ENCODE data around the gene ZNF382. TPM values are rescaled to one million over a fixed set of nuclear protein-coding genes. Genes with fewer than 3 reads are reported as not detected.

ZNF382 gene
- total RNA-seq, 1 experiment from 2014 or later: 0.55 TPM

- intact Hi-C loops (cut with micrococcal nuclease; ENCODE audit: unreplicated experiment): loop anchor here (1.0 to 5.0 kb wide), 3 partner anchors 21 to 106 kb away; partner anchors contain the start of genes ZNF529, ZNF567 and ZNF850
- Histone ChIP-seq H3K36me3 (ENCODE audit: low read depth) (peaks cover 28% of the 10 kb centered on the region; the same call in 1 of the 2 replicates), H3K9me2 (ENCODE audit: insufficient read depth) (no peaks in the 10 kb centered on the region), H3K4me2 (peak overlapping the region; percentile 89), H3K79me2 (ENCODE audit: low read depth) (peaks cover 38% of the 10 kb centered on the region), H3K27ac (no peak overlapping the region), H3F3A (ENCODE audit: insufficient read depth, low read depth) (0 out of 2 replicates have a peak, but pooled peaks cover 4% of the 10 kb centered on the region), H4K20me1 (ENCODE audit: insufficient read depth) (no peaks in the 10 kb centered on the region), H3K4me1 (replicated peaks; ENCODE audit: insufficient read depth) (0 out of 2 replicates have a peak, but pooled peaks cover 5% of the 10 kb centered on the region), H3K9me3 (ENCODE audit: insufficient read depth, low read depth) (peaks cover 32% of the 10 kb centered on the region), H3K4me3 (peak overlapping the region; percentile 79), H2AFZ (peak overlapping the region; percentile 96), H3K27me3 (ENCODE audit: insufficient read depth, low read depth) (no peaks in the 10 kb centered on the region)
- TF ChIP-seq CTCF (conservative IDR thresholded peaks at IDR 0.05) (no peak), EZH2 (IDR thresholded peaks at IDR 0.05; ENCODE audit: low read depth) (no peak)
- DNase-seq: no peak
- ChIA-PET POLR2A (ENCODE audit: unreplicated experiment) (interaction anchor here (0.6 kb wide), 2 partner anchors 107 to 346 kb away, joined by 3 to 5 read pairs; partner anchors contain the start of gene ZNF850), CTCF (no interaction called here)
- no TSS peak for BruUV-seq (replicated peaks)
These were observed 60.7 kb downstream of the ZNF382 start for GRCh38 chr19:36665832-36666231.

- no peak overlapping the region for H3K27ac ChIP-seq
- intact Hi-C loops (cut with micrococcal nuclease; ENCODE audit: unreplicated experiment): loop anchor here (5.0 kb wide), 1 partner anchor 104 kb away; the partner anchor contains the start of gene ZNF850
- ChIA-PET POLR2A (ENCODE audit: unreplicated experiment) (no interaction called here), CTCF (no interaction called here)
- no peak for DNase-seq
- H3K9me3 ChIP-seq (ENCODE audit: insufficient read depth, low read depth): peaks cover 29% of the 10 kb centered on the region
- H3K79me2 ChIP-seq (ENCODE audit: low read depth): peaks cover 38% of the 10 kb centered on the region
- no peaks in the 10 kb centered on the region for H3K27me3 ChIP-seq (ENCODE audit: insufficient read depth, low read depth)
- no TSS peak for BruUV-seq (replicated peaks)
- no peak overlapping the region for H3K4me3 ChIP-seq
- peaks cover 23% of the 10 kb centered on the region; the same call in 1 of the 2 replicates for H3K36me3 ChIP-seq (ENCODE audit: low read depth)
- no peak overlapping the region for H2AFZ ChIP-seq
- H3F3A ChIP-seq (ENCODE audit: insufficient read depth, low read depth): 0 out of 2 replicates have a peak, but pooled peaks cover 4% of the 10 kb centered on the region
- no peak overlapping the region for H3K4me2 ChIP-seq
- TF ChIP-seq CTCF (conservative IDR thresholded peaks at IDR 0.05): no peak
- TF ChIP-seq EZH2 (IDR thresholded peaks at IDR 0.05; ENCODE audit: low read depth): no peak
- H4K20me1 ChIP-seq (ENCODE audit: insufficient read depth): no peaks in the 10 kb centered on the region
- 0 out of 2 replicates have a peak, but pooled peaks cover 5% of the 10 kb centered on the region for H3K4me1 ChIP-seq (replicated peaks; ENCODE audit: insufficient read depth)
- no peaks in the 10 kb centered on the region for H3K9me2 ChIP-seq (ENCODE audit: insufficient read depth)
These were observed 63.5 kb downstream of the ZNF382 start for GRCh38 chr19:36668646-36669045.

GRCh38 chr19:36672368-36672767 lies 67.3 kb downstream of the ZNF382 start:
- Histone ChIP-seq H3K27me3 (ENCODE audit: insufficient read depth, low read depth) (no peaks in the 10 kb centered on the region), H3K4me2 (no peak overlapping the region), H3K9me2 (ENCODE audit: insufficient read depth) (no peaks in the 10 kb centered on the region), H3K36me3 (ENCODE audit: low read depth) (0 out of 2 replicates have a peak, but pooled peaks cover 7% of the 10 kb centered on the region), H3K4me1 (replicated peaks; ENCODE audit: insufficient read depth) (no peaks in the 10 kb centered on the region), H2AFZ (no peak overlapping the region), H3F3A (ENCODE audit: insufficient read depth, low read depth) (no peaks in the 10 kb centered on the region), H3K27ac (no peak overlapping the region), H3K79me2 (ENCODE audit: low read depth) (peaks cover 21% of the 10 kb centered on the region; the same call in 1 of the 2 replicates), H4K20me1 (ENCODE audit: insufficient read depth) (no peaks in the 10 kb centered on the region), H3K9me3 (ENCODE audit: insufficient read depth, low read depth) (peaks cover 15% of the 10 kb centered on the region), H3K4me3 (no peak overlapping the region)
- ChIA-PET CTCF (no interaction called here), POLR2A (ENCODE audit: unreplicated experiment) (no interaction called here)
- TF ChIP-seq CTCF (conservative IDR thresholded peaks at IDR 0.05): no peak
- no peak for TF ChIP-seq EZH2 (IDR thresholded peaks at IDR 0.05; ENCODE audit: low read depth)
- DNase-seq: no peak
- no TSS peak for BruUV-seq (replicated peaks)
- intact Hi-C loops (cut with micrococcal nuclease; ENCODE audit: unreplicated experiment): no loop called here
